GM18870 (cell line): Measurements from ENCODE around the gene GRAMD4.

ENCODE experiments used
- ATAC-seq: cut with Tn5 transposase; IDR thresholded peaks from one replicate; pipeline ENCODE4 v1.9.1; 2021; ENCODE audit warnings: moderate library complexity; ENCODE audit not compliant: unreplicated experiment

The GRAMD4 gene

GRCh38 chr22:46652847-46653331 lies 32.7 kb downstream of the GRAMD4 start:
- ATAC-seq: no peak

GRCh38 chr22:46653596-46653995 lies 33.4 kb downstream of the GRAMD4 start:
- no peak for ATAC-seq

GRCh38 chr22:46654426-46654825 lies 34.2 kb downstream of the GRAMD4 start:
- ATAC-seq: no peak

DNA sequence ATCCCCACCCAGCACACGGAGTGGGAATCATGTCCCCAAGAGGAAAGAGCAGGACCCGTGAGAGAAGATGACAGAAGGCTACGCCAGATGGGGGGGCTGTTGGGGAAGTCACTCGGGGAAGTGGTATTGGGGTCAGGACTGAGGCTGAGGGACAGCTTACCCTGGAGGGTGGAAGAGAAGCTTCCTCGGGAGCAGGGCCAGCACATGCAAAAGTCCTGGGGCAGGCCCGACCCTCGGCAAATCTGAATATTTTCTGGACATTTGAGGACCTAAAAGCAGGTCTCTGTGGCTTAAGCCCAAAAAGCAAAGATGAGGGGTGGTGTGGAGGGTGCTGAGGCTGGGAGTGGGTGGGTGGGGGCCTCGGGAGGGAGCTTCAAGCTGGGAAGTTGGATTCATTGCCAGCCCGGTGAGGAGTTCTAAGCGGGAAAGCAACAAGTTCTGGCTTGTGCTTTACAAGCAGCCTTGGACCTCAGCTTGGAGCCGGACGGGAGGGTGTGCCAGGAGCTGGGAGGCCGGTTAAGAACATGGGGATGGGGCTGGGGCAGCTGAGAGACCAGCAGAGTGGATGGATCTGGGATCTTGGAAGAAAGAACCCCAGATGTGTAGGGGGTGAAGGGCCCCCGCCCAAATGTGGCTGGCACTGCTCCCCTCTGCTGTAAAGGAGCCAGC lies 34.9 kb downstream of the GRAMD4 start:
- no peak for ATAC-seq

- ATAC-seq: no peak
Observed at GRCh38 chr22:46655861-46656608, 35.8 kb downstream of the GRAMD4 start.

- no peak for ATAC-seq
Observed at GRCh38 chr22:46656856-46657654, 36.9 kb downstream of the GRAMD4 start.

DNA sequence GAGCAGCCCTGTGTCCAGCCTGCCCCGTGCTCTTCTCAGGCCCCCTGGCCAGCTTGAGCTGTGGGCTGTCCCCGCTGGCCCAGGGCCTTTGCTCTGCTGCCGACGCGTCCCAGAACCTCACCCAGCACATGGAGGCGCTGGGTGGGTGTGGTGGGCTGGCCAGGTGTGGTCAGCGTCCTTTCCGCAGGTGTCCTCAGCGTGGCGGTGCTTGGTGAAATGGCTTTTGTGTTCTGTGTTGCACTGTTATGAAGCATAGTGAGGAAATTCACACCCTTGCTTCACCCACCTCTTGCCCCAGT lies 37.4 kb downstream of the GRAMD4 start:
- ATAC-seq: no peak

GRCh38 chr22:46657996-46658947 lies 38.1 kb downstream of the GRAMD4 start:
- ATAC-seq: no peak

GRCh38 chr22:46659059-46659790 lies 39.0 kb downstream of the GRAMD4 start:
- no peak for ATAC-seq

DNA sequence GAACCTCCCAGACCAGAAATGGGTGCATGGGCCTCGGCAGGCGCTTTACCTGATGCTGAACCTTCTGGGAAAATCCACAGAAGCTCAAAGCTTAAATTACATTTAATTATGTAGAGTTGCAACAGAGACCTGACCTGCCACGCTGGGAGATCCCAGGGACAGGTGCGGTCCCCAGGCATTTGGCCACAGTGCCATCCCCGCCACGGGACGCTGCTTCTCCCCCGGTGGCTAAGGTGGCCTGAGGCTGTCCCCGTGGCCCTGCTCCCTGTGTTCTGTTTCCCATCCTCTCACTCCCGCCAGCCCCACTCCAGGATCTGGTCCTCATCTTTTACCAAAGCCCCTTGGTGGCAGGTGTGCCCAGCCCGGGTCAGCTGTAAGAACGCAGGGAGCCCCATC lies 39.6 kb downstream of the GRAMD4 start:
- no peak for ATAC-seq

DNA sequence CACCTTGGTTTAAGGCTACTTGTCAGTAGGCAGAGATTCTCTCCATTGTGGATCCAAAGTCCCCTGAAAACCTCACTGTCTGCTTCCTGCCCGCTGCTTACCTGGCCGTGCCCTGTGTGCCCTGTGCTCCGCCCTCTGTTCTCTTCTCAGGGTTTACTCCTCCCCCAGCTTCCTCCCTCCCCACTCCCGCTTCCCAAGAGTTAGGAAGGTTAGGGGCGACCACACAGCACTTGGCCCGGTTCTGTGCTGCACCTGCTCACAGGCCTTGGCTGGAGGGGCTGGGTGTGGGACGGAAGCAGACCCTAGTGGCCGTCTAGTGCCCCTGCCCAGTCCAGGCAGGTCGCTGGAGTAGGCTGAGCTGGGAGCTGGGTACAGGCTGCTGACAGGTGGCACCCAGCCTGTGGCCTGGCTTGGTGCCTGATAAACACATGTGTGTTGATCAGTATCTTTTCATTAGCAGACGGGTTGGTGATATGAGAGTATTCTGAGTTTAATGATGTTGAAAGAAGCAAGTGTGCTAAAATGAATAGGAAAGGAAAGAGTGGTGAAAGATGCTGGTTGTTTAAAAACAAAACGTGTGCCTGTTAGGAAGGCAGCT lies 40.5 kb downstream of the GRAMD4 start:
- no peak for ATAC-seq

DNA sequence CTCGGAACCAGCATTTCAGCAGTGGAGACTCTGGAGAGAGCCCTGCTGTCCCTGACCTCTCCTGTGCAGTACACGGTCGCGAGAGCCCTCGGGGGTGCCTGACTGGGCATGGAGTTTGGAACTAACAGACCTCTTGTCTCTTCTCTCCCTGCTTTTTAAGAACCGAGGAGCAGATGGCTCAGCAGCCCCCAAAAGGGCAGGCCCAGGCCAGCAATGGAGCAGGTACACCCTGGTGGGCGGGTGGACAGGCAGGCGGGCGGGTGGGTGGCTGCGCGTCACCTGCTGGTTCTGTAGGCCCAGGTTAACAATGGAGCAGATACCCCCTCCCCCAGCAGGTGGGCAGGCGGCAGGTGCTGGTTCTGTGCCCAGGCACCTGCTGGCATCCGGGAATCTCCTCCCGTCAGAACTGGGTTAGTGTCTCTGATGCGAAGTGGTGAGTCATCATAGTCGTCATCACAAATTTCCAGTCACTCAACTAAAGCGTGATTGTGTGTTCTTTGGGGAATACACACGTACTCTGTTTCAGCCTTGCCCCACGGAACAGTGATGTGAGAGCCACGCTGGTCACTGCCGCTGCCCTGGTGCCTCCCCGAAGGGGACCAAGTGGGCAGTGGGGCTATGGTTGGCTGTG lies 41.1 kb downstream of the GRAMD4 start:
- ATAC-seq: no peak

GRCh38 chr22:46662226-46662625 lies 42.0 kb downstream of the GRAMD4 start:
- ATAC-seq: no peak

GRCh38 chr22:46663001-46663400 lies 42.8 kb downstream of the GRAMD4 start:
- no peak for ATAC-seq

GRCh38 chr22:46663436-46664100 lies 43.4 kb downstream of the GRAMD4 start:
- no peak for ATAC-seq

GRCh38 chr22:46664301-46664855 lies 44.2 kb downstream of the GRAMD4 start:
- ATAC-seq: no peak

GRCh38 chr22:46665151-46665695 lies 45.0 kb downstream of the GRAMD4 start:
- ATAC-seq: no peak

GRCh38 chr22:46665751-46666280 lies 45.6 kb downstream of the GRAMD4 start:
- no peak for ATAC-seq
